HepG2 (cell line): ENCODE measurements around the gene CDK17. TPM values are rescaled to one million over a fixed set of nuclear protein-coding genes. Genes with fewer than 3 reads are reported as not detected.
A peak's percentile ranks its signal among the peaks of the same experiment; 100 is the strongest.

Experiments used
- ATAC-seq: fragments of 200-7000 bp; cut with Tn5 transposase; 3 replicates; pipeline ENCODE4 v1.9.1; 2020; ENCODE audit warnings: mild to moderate bottlenecking, moderate library complexity
- BruUV-seq: library from RNA; stranded (reverse); fragments of 400-500 nt; replicated peaks from 2 replicates; lab custom pipeline; 2021; lab: Mats Ljungman, UMichigan
- CTCF ChIA-PET: fragments of 300-600 bp; formaldehyde crosslinking; extraction: SDS; loops from one replicate; lab custom pipeline; 2021; ENCODE audit warnings: low total read pairs, inconsistent platforms, low intra/inter-chr PET ratio; lab: Yijun Ruan, JAX
- POLR2A ChIA-PET: fragments of 350-600 bp; sonication (Branson Sonifier 250); formaldehyde crosslinking; loops from one replicate; lab custom pipeline; 2020; ENCODE audit warnings: antibody characterized with exemption, inconsistent platforms; lab: Yijun Ruan, JAX
- DNase-seq: peaks from one replicate; pipeline ENCODE4 v3.0.0-alpha.2; 2015; ENCODE audit warnings: low spot score
- FAIRE-seq: peaks from 3 replicates; lab custom pipeline; 2011; peaks lifted over from hg19 to GRCh38; lab: Jason Lieb, UNC
- H2AFZ ChIP-seq: one replicate; pipeline ENCODE4 v1.6.1; 2011; ENCODE audit warnings: low read length, inconsistent platforms
- H3K27ac ChIP-seq: fragments of 300-600 bp; 3 replicates; pipeline ENCODE4 v1.8.0; 2011; ENCODE audit warnings: mixed run types, mild to moderate bottlenecking, mixed read lengths, low read length, inconsistent platforms; ENCODE audit not compliant: insufficient read depth; ENCODE audit errors: extremely low read length
- H3K27me3 ChIP-seq, 2 experiments: fragments of 200-600 bp in 1 of 2; 2 replicates in 1 of 2; 3 replicates in 1 of 2; pipeline versions ENCODE4 v1.6.0 to v1.8.0; 2011; ENCODE audit warnings: low read length in 2 of 2, mild to moderate bottlenecking in 2 of 2, moderate library complexity in 2 of 2, inconsistent platforms in 1 of 2; ENCODE audit not compliant: insufficient read depth in 2 of 2, control insufficient read depth in 1 of 2
- H3K36me3 ChIP-seq, 2 experiments: fragments of 200-600 bp in 1 of 2; replicated peaks in 1 of 2; 2 replicates in 1 of 2; 3 replicates in 1 of 2; pipeline versions ENCODE4 v1.5.1 to v1.8.0; 2011; ENCODE audit warnings: low read length in 2 of 2, inconsistent platforms in 1 of 2; ENCODE audit not compliant: insufficient read depth in 2 of 2, control insufficient read depth in 1 of 2
- H3K4me1 ChIP-seq: 2 replicates; pipeline ENCODE4 v1.5.1; 2012; ENCODE audit warnings: low read length, inconsistent platforms; ENCODE audit not compliant: insufficient read depth
- H3K4me2 ChIP-seq: 2 replicates; pipeline ENCODE4 v1.6.0; 2011; ENCODE audit warnings: low read depth, low read length, inconsistent platforms
- H3K4me3 ChIP-seq, 3 experiments: fragments of 200-600 bp in 1 of 3; sonication (generic), shearing (Covaris generic) in 1 of 3; replicated peaks in 1 of 3; 2 replicates each; pipeline ENCODE4 v1.5.1; 2011 to 2016; ENCODE audit warnings: low read length in 3 of 3, inconsistent platforms in 2 of 3, low read depth in 2 of 3, mild to moderate bottlenecking in 2 of 3, control low read depth in 1 of 3, mixed read lengths in 1 of 3; ENCODE audit not compliant: insufficient read depth in 1 of 3
- H3K79me2 ChIP-seq: one replicate; pipeline ENCODE4 v1.6.1; 2011; ENCODE audit warnings: low read length, inconsistent platforms; ENCODE audit not compliant: insufficient read depth
- H3K9ac ChIP-seq: 2 replicates; pipeline ENCODE4 v1.6.0; 2011; ENCODE audit warnings: mild to moderate bottlenecking, low read depth, low read length, inconsistent platforms; ENCODE audit not compliant: insufficient read depth
- H3K9me3 ChIP-seq: 2 replicates; pipeline ENCODE4 v1.5.1; 2012; ENCODE audit warnings: mild to moderate bottlenecking, low read length
- H4K20me1 ChIP-seq: 2 replicates; pipeline ENCODE4 v1.6.0; 2011; ENCODE audit warnings: inconsistent platforms, mild to moderate bottlenecking, low read length, moderate library complexity; ENCODE audit not compliant: insufficient read depth
- ZFP82 ChIP-seq: sonication (generic); formaldehyde crosslinking; IDR thresholded peaks from 2 replicates; pipeline ENCODE4 v1.5.1; 2020; ENCODE audit warnings: mild to moderate bottlenecking, missing genetic modification reagents, borderline replicate concordance
- ZNF160 ChIP-seq: sonication (generic); formaldehyde crosslinking; IDR thresholded peaks from 2 replicates; pipeline ENCODE4 v1.8.0; 2022; ENCODE audit warnings: mild to moderate bottlenecking, inconsistent platforms, missing genetic modification reagents
- WGBS: methylation state at CpG from one replicate; pipeline ENCODE4 v1.1.6; 2017; ENCODE audit warnings: low lambda C conversion rate; 5-methylcytosine and 5-hydroxymethylcytosine counted together
- in situ Hi-C: cut with HindIII; loops from 2 replicates; pipeline ENCODE4 v1.10.0; 2017; ENCODE audit warnings: low pct_unique_long_range_greater_than_20kb; ENCODE audit not compliant: extremely low pct_ligation_motif_present
- intact Hi-C: fragments of 100-400 bp; cut with micrococcal nuclease; formaldehyde crosslinking; loops from one replicate; pipeline ENCODE4 v1.10.0; 2022; ENCODE audit not compliant: unreplicated experiment
- polyA plus RNA-seq, 8 experiments: library from polyadenylated mRNA; depleted of rRNA in 3 of 8; stranded (reverse) in 7 of 8; unstranded in 1 of 8; fragments of >200 nt; fragmentation: Illumina TruSeq in 4 of 8; extraction: Trizol in 4 of 8; gene quantifications; 2 replicates each; pipeline versions ENCODE4 v1.2.1 to v1.2.3, GENCODE V29; 2011 to 2016; ENCODE audit warnings: low read depth in 4 of 8, missing spikeins in 1 of 8, mixed read lengths in 1 of 8; ENCODE audit not compliant: insufficient read depth in 1 of 8
- total RNA-seq, 5 experiments: library from RNA; depleted of rRNA; stranded (reverse); fragments of >200 nt; fragmentation: Illumina TruSeq; extraction: Trizol; gene quantifications; 2 replicates each; pipeline ENCODE4 v1.2.3, GENCODE V29; 2016; ENCODE audit warnings: low read depth in 1 of 5
- TF ChIP-seq, protein P1 (sequence below): sonication (generic); formaldehyde crosslinking; IDR thresholded peaks from 2 replicates; pipeline ENCODE4 v1.5.1; 2020; ENCODE audit warnings: mild to moderate bottlenecking, missing genetic modification reagents, borderline replicate concordance

CDK17 gene
- total and polyA plus RNA-seq, 2 of the 13 experiments (the other 11 are each of a cell fraction or from before 2014, with no cell fraction given) = 9.9 to 22.3 TPM

DNA sequence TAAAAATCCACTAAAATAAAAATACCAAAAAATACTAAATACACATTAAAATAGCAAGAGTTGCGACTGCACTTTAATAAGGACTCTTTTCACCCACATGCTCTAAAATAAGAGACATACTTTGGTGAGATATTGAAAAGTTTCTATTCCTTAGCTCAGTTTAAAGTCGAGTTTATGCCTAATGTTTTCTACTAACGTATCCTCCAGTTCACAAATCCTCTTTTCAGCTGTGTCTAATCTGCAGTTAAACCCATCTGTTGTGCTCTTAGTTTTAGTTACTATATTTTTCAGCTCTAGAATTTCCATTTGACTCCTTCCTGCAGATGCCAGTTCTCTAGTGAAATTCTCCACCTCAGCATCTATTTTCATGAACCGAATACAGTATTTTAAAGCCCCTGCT lies 63.8 kb downstream of the CDK17 start:
- Histone ChIP-seq H3K36me3 (no peaks in the 10 kb centered on the region; a peak in 2 of 5 replicates), H3K27ac (no peak overlapping the region), H3K4me2 (no peak overlapping the region), H3K79me2 (peaks cover 32% of the 10 kb centered on the region), H3K9ac (no peak overlapping the region), H3K27me3 (no peaks in the 10 kb centered on the region), H2AFZ (no peak overlapping the region), H3K4me1 (peaks cover 55% of the 10 kb centered on the region), H4K20me1 (no peaks in the 10 kb centered on the region), H3K4me3 (no peak overlapping the region), H3K9me3 (0 out of 2 replicates have a peak, but pooled peaks cover 4% of the 10 kb centered on the region)
- TF ChIP-seq ZFP82 (CRISPR knock-in tag) = peak; percentile 82; the same call in 1 of the 2 replicates
- 0 out of 2 replicates have a peak, but pooled peaks have one; percentile 34 for TF ChIP-seq ZNF160 (CRISPR knock-in tag)
- TF ChIP-seq, protein P1, sequence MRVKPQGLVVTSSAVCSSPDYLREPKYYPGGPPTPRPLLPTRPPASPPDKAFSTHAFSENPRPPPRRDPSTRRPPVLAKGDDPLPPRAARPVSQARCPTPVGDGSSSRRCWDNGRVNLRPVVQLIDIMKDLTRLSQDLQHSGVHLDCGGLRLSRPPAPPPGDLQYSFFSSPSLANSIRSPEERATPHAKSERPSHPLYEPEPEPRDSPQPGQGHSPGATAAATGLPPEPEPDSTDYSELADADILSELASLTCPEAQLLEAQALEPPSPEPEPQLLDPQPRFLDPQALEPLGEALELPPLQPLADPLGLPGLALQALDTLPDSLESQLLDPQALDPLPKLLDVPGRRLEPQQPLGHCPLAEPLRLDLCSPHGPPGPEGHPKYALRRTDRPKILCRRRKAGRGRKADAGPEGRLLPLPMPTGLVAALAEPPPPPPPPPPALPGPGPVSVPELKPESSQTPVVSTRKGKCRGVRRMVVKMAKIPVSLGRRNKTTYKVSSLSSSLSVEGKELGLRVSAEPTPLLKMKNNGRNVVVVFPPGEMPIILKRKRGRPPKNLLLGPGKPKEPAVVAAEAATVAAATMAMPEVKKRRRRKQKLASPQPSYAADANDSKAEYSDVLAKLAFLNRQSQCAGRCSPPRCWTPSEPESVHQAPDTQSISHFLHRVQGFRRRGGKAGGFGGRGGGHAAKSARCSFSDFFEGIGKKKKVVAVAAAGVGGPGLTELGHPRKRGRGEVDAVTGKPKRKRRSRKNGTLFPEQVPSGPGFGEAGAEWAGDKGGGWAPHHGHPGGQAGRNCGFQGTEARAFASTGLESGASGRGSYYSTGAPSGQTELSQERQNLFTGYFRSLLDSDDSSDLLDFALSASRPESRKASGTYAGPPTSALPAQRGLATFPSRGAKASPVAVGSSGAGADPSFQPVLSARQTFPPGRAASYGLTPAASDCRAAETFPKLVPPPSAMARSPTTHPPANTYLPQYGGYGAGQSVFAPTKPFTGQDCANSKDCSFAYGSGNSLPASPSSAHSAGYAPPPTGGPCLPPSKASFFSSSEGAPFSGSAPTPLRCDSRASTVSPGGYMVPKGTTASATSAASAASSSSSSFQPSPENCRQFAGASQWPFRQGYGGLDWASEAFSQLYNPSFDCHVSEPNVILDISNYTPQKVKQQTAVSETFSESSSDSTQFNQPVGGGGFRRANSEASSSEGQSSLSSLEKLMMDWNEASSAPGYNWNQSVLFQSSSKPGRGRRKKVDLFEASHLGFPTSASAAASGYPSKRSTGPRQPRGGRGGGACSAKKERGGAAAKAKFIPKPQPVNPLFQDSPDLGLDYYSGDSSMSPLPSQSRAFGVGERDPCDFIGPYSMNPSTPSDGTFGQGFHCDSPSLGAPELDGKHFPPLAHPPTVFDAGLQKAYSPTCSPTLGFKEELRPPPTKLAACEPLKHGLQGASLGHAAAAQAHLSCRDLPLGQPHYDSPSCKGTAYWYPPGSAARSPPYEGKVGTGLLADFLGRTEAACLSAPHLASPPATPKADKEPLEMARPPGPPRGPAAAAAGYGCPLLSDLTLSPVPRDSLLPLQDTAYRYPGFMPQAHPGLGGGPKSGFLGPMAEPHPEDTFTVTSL = no peak
- in situ Hi-C loops = no loop called here
- no TSS peak for BruUV-seq
- WGBS = 98% methylated on average over 4 of the region's 4 CpGs
- ChIA-PET POLR2A (interaction anchor here (1.7 kb wide), 1 partner anchor 64 kb away, joined by 3 read pairs; the partner anchor contains the start of gene CDK17), CTCF (no interaction called here)
- no peak for ATAC-seq
- no peak for DNase-seq
- no peak for FAIRE-seq
- intact Hi-C loops = loop anchor here (5.0 kb wide), 1 partner anchor 61 kb away; no protein-coding TSS in a partner anchor
